ENCODE measurements around the gene HS3ST5.

Gene HS3ST5

GRCh38 chr6:114277220-114277619 is 65.6 kb downstream of the HS3ST5 start:
- H3K27me3 ChIP-seq: no peaks in the 10 kb centered on the region
- no peaks in the 10 kb centered on the region for H3K4me1 ChIP-seq (ENCODE audit: control insufficient read depth in 1 of 2, insufficient read depth in 1 of 2, low read depth in 1 of 2, low read length in 1 of 2)
- no peaks in the 10 kb centered on the region for H3K9me3 ChIP-seq
- TF ChIP-seq, protein P1, sequence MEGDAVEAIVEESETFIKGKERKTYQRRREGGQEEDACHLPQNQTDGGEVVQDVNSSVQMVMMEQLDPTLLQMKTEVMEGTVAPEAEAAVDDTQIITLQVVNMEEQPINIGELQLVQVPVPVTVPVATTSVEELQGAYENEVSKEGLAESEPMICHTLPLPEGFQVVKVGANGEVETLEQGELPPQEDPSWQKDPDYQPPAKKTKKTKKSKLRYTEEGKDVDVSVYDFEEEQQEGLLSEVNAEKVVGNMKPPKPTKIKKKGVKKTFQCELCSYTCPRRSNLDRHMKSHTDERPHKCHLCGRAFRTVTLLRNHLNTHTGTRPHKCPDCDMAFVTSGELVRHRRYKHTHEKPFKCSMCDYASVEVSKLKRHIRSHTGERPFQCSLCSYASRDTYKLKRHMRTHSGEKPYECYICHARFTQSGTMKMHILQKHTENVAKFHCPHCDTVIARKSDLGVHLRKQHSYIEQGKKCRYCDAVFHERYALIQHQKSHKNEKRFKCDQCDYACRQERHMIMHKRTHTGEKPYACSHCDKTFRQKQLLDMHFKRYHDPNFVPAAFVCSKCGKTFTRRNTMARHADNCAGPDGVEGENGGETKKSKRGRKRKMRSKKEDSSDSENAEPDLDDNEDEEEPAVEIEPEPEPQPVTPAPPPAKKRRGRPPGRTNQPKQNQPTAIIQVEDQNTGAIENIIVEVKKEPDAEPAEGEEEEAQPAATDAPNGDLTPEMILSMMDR (IDR thresholded peaks at IDR 0.05): no peak
- no peaks in the 10 kb centered on the region for H3K36me3 ChIP-seq
- no peak overlapping the region for H3K4me3 ChIP-seq (ENCODE audit: low read depth in 1 of 2, low read length in 1 of 2)
- H3K27ac ChIP-seq: no peak overlapping the region

DNA sequence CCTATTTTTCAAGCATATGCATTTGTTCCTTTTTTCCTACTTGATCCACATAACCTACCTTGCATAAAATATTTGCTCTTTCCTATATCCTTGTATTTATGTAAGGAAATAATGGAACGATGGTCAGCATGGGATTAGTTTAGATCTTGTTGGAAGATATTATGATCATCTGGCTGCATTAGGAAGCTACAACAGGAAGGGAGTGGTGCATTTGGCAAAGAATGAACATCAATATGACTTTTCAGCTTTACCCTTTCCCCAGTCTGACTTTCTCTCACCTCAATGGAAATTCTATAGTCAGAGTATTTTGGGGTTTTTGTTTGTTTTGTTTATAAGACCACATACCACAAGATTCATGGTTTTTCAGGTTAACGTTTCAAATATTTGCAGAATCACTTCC is 66.0 kb downstream of the HS3ST5 start:
- TF ChIP-seq, protein P1 (IDR thresholded peaks at IDR 0.05): no peak
- Histone ChIP-seq H3K27me3 (no peaks in the 10 kb centered on the region), H3K4me1 (ENCODE audit: control insufficient read depth in 1 of 2, insufficient read depth in 1 of 2, low read depth in 1 of 2, low read length in 1 of 2) (no peaks in the 10 kb centered on the region), H3K4me3 (ENCODE audit: low read depth in 1 of 2, low read length in 1 of 2) (no peak overlapping the region), H3K36me3 (no peaks in the 10 kb centered on the region), H3K27ac (no peak overlapping the region), H3K9me3 (no peaks in the 10 kb centered on the region)

DNA sequence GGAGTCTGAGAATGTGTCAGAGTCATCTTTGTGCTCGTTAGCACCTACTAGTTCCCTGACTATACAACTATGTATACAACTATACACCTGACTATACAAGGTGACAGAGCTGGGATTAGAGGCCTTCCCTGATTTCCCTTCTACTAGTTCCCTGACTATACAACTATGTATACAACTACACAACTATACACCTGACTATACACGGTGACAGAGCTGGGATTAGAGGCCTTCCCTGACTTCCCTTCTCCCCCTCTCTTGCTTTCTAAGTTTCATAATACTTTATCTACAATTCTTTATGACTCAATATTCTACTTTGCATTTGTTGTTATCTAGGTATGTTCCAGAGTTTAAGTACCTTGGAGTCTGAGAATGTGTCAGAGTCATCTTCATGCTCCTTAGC is 68.0 kb downstream of the HS3ST5 start:
- H3K27me3 ChIP-seq: no peaks in the 10 kb centered on the region
- TF ChIP-seq, protein P1 (IDR thresholded peaks at IDR 0.05): no peak
- H3K27ac ChIP-seq: no peak overlapping the region

GRCh38 chr6:114272582-114272981 is 70.2 kb downstream of the HS3ST5 start:
- Histone ChIP-seq H3K4me3 (ENCODE audit: low read depth in 1 of 2, low read length in 1 of 2) (no peak overlapping the region), H3K36me3 (no peaks in the 10 kb centered on the region), H3K27me3 (no peaks in the 10 kb centered on the region), H3K4me1 (ENCODE audit: control insufficient read depth in 1 of 2, insufficient read depth in 1 of 2, low read depth in 1 of 2, low read length in 1 of 2) (no peaks in the 10 kb centered on the region), H3K9me3 (no peaks in the 10 kb centered on the region), H3K27ac (no peak overlapping the region)
- TF ChIP-seq, protein P1 (IDR thresholded peaks at IDR 0.05): no peak

More for the DNA sequence above, 68.0 kb downstream of the HS3ST5 start:
- no peaks in the 10 kb centered on the region for H3K4me1 ChIP-seq (ENCODE audit: control insufficient read depth in 1 of 2, insufficient read depth in 1 of 2, low read depth in 1 of 2, low read length in 1 of 2)
- no peaks in the 10 kb centered on the region for H3K36me3 ChIP-seq
- H3K4me3 ChIP-seq (ENCODE audit: low read depth in 1 of 2, low read length in 1 of 2): no peak overlapping the region
- H3K9me3 ChIP-seq: no peaks in the 10 kb centered on the region

DNA sequence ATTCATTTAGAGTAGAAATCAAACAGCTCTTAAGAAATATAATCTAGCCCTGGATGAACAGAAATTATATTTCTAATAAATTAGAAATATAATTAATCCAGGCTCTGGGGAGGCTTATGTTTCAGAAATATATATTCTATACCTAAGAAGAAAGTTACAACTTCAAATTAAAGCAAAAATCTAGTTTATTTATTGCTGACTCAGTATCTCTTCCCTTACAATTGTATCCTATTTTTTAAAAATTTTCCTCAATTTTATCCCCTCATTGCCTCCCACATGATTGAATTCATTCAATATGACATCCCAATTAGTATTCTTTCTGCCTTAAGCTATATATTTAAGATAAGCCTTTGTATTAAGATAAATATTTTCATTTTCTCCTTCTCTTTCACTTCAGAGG is 71.4 kb downstream of the HS3ST5 start:
- Histone ChIP-seq H3K4me1 (ENCODE audit: control insufficient read depth in 1 of 2, insufficient read depth in 1 of 2, low read depth in 1 of 2, low read length in 1 of 2) (no peaks in the 10 kb centered on the region), H3K9me3 (no peaks in the 10 kb centered on the region), H3K27ac (no peak overlapping the region), H3K36me3 (no peaks in the 10 kb centered on the region), H3K27me3 (no peaks in the 10 kb centered on the region), H3K4me3 (ENCODE audit: low read depth in 1 of 2, low read length in 1 of 2) (no peak overlapping the region)
- TF ChIP-seq, protein P1 (IDR thresholded peaks at IDR 0.05): no peak

- Histone ChIP-seq H3K27me3 (no peaks in the 10 kb centered on the region), H3K9me3 (no peaks in the 10 kb centered on the region)
- TF ChIP-seq, protein P1 (IDR thresholded peaks at IDR 0.05): no peak
Observed at GRCh38 chr6:114267897-114268296, 74.9 kb downstream of the HS3ST5 start.

More at GRCh38 chr6:114267897-114268296, 74.9 kb downstream of the HS3ST5 start:
- no peak overlapping the region for H3K27ac ChIP-seq
- no peaks in the 10 kb centered on the region for H3K4me1 ChIP-seq (ENCODE audit: control insufficient read depth in 1 of 2, insufficient read depth in 1 of 2, low read depth in 1 of 2, low read length in 1 of 2)
- H3K4me3 ChIP-seq (ENCODE audit: low read depth in 1 of 2, low read length in 1 of 2): no peak overlapping the region
- no peaks in the 10 kb centered on the region for H3K36me3 ChIP-seq
